Measurements from ENCODE around the gene FBXO22.
"Not testable (repeated sequence)": the region's sequence is repeated elsewhere in the genome, so short reads cannot be mapped to it uniquely, and the experiment has no call there.

Gene FBXO22

DNA sequence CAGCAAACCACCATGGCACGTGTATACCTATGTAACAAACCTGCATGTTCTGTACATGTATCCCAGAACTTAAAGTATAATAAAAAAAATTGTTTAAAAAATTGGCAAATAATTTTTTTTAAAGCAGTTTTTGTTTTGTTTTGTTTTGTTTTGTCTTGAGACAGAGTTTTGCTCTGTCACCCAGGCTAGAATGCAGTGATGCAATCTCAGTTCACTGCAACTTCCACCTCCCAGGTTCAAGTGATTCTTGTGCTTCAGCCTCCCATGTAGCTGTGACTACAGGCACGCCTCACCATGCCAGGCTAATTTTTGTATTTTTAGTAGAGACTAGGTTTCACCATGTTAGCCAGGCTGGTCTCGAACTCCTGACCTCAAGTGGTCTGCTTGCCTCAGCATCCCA, 81.0 kb downstream of the FBXO22 start:
- DNase-seq, result not testable (repeated sequence)

DNA sequence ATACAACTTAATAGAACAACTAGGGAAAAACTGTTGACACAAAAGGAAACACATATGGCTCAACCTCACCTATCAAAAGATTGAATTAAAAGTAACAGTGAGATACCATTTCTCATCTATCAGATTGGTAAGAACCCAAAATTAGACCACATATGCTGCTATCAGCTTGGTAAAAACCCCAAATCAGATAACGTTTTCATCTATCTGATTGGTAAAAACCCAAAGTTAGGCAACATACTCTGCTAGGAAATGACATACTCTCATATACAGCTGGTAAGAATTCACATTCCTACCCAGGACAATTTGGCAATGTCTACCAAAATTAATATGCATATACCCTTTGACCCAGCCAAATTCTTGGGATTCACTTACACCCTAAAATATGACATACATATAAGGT, 82.3 kb downstream of the FBXO22 start:
- DNase-seq, result no peak

DNA sequence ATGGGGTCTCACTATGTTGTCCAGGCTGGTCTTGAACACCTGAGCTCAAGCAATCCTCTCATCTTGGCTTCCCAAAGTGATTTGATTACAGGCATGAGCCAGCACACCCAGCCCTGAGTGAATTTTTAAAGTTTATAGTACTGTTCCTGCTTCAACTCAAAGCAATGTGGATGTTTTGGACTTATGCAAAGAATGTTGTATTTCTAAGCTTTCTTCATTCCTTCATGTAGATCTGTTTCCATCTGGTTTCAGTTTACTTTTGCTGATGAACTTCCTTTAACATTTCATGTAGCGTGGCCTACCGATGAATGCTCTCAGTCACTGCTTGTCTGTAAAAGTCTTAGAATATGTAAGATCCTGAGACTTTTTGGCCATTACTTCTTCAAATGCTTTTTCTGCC, 85.4 kb downstream of the FBXO22 start:
- no peak for DNase-seq

DNA sequence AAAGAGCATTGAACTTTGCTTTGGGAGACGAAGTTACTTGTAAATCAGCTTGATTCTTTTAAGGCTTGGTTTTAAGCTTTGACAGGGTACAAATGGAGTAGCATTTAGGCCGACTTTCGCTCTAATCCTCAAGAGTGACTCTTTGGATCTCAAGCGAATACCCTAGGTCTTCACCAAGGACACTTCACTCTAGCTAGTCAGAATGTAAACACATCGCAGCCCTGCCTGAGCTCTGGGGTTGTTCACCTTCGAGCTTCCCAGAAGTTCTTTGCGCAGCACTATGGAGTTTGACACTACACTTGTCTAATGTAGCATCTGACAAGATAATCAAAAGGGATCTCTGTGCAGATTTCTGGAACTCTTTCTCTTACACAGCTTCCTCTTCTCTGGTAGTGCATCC, 86.2 kb downstream of the FBXO22 start:
- no peak for DNase-seq
